Endothelial cell (in vitro differentiated cells): ENCODE measurements around the gene FBXW11. TPM values are rescaled to one million over a fixed set of nuclear protein-coding genes. Genes with fewer than 3 reads are reported as not detected.

ENCODE experiments used
- DNase-seq: peaks from one replicate; pipeline ENCODE4 v3.0.0; 2021; ENCODE audit warnings: low spot score
- H3K27ac Mint-ChIP-seq: one replicate; pipeline ENCODE4 v1.8.0; 2021; ENCODE audit warnings: mixed read lengths, inconsistent platforms; ENCODE audit not compliant: unreplicated experiment
- H3K27me3 Mint-ChIP-seq: one replicate; pipeline ENCODE4 v1.8.0; 2021; ENCODE audit warnings: mild to moderate bottlenecking, moderate library complexity, mixed read lengths, inconsistent platforms; ENCODE audit not compliant: unreplicated experiment
- H3K36me3 Mint-ChIP-seq: one replicate; pipeline ENCODE4 v1.8.0; 2021; ENCODE audit warnings: mild to moderate bottlenecking, low read depth, mixed read lengths, inconsistent platforms; ENCODE audit not compliant: unreplicated experiment
- H3K4me1 Mint-ChIP-seq: one replicate; pipeline ENCODE4 v1.8.0; 2021; ENCODE audit warnings: mild to moderate bottlenecking, mixed read lengths, inconsistent platforms; ENCODE audit not compliant: unreplicated experiment
- H3K4me3 Mint-ChIP-seq: one replicate; pipeline ENCODE4 v1.8.0; 2021; ENCODE audit warnings: mild to moderate bottlenecking, mixed read lengths, inconsistent platforms; ENCODE audit not compliant: unreplicated experiment
- H3K9me3 Mint-ChIP-seq: one replicate; pipeline ENCODE4 v1.8.0; 2021; ENCODE audit warnings: mixed read lengths, inconsistent platforms; ENCODE audit not compliant: unreplicated experiment
- CTCF ChIP-seq: fragments of 200-600 bp; sonication (generic); IDR thresholded peaks from one replicate; pipeline ENCODE4 v1.5.0; 2021; ENCODE audit warnings: antibody characterized with exemption; ENCODE audit not compliant: unreplicated experiment
- total RNA-seq: library from RNA; stranded (reverse); fragmentation: NEBNext Ultra II Directional; extraction: Animal tissue kit (Norgen Biotek cat#: 25700); gene quantifications from one replicate; pipeline ENCODE4 v1.2.1, GENCODE V29; 2021; ENCODE audit not compliant: unreplicated experiment

Gene FBXW11
- total RNA-seq, 1 donor from 2014 or later = 62.0 TPM

DNA sequence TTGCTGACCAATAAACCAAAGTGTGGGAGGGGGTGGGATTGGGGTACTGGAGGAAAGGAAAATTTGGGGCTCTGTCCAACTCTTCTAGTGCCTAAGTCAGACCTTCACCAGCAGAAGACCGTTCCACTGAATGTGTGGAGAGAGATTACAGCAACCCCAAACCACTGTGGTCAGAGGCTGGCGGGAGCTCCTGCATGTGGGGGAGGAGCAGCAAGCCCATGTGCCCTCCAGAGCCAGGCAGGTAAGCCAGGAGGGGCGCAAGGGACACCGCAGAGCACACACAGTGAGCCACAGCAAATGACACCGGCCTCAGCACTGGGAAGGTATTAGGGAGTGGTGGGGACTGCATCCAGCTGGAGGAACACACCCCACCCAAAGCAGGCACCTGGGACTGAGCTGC lies 158.0 kb downstream of the FBXW11 start:
- TF ChIP-seq CTCF = no peak
- Mint-ChIP-seq H3K9me3 (no peaks in the 10 kb centered on the region), H3K27ac (no peak overlapping the region), H3K27me3 (no peaks in the 10 kb centered on the region), H3K36me3 (peaks cover 8% of the 10 kb centered on the region), H3K4me1 (no peaks in the 10 kb centered on the region), H3K4me3 (no peak overlapping the region)
- DNase-seq = no peak

GRCh38 chr5:171848006-171848405 lies 158.4 kb downstream of the FBXW11 start:
- Mint-ChIP-seq H3K27ac (no peak overlapping the region), H3K27me3 (no peaks in the 10 kb centered on the region), H3K4me3 (no peak overlapping the region), H3K9me3 (no peaks in the 10 kb centered on the region), H3K4me1 (no peaks in the 10 kb centered on the region), H3K36me3 (peaks cover 8% of the 10 kb centered on the region)
- no peak for TF ChIP-seq CTCF
- DNase-seq = no peak

GRCh38 chr5:171847026-171847425 lies 159.4 kb downstream of the FBXW11 start:
- Mint-ChIP-seq H3K9me3 (no peaks in the 10 kb centered on the region), H3K27ac (no peak overlapping the region), H3K36me3 (peaks cover 8% of the 10 kb centered on the region), H3K4me1 (no peaks in the 10 kb centered on the region), H3K4me3 (no peak overlapping the region), H3K27me3 (no peaks in the 10 kb centered on the region)
- no peak for DNase-seq
- no peak for TF ChIP-seq CTCF

GRCh38 chr5:171846323-171846722 lies 160.1 kb downstream of the FBXW11 start:
- TF ChIP-seq CTCF = no peak
- H3K27ac Mint-ChIP-seq = no peak overlapping the region
- H3K36me3 Mint-ChIP-seq = peaks cover 8% of the 10 kb centered on the region
- H3K9me3 Mint-ChIP-seq = no peaks in the 10 kb centered on the region
- no peak overlapping the region for H3K4me3 Mint-ChIP-seq
- H3K4me1 Mint-ChIP-seq = no peaks in the 10 kb centered on the region
- H3K27me3 Mint-ChIP-seq = no peaks in the 10 kb centered on the region
- DNase-seq = no peak

DNA sequence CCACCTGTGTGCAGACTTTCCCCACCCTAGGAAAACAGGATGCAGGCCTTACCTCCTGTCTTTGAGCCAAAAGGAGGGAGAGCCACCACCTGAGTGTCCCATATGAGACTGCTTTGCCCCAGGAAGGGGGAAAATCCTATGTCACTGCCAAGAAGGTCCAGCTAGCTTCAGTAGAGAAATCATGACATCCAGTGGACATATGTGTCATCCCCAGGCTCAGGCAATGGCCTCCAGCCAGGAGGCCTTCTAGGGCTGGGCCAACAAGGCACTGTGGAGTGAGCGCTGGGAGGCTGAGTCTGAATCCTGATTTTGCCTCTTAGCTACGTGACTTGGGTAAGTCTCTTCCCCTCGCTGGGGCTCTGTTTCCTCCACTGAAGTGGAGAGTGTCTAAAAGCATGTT lies 160.6 kb downstream of the FBXW11 start:
- no peak for TF ChIP-seq CTCF
- no peak for DNase-seq
- Mint-ChIP-seq H3K4me1 (no peaks in the 10 kb centered on the region), H3K9me3 (no peaks in the 10 kb centered on the region), H3K27me3 (no peaks in the 10 kb centered on the region), H3K36me3 (peaks cover 10% of the 10 kb centered on the region), H3K27ac (no peak overlapping the region), H3K4me3 (no peak overlapping the region)
